Endometrial microvascular endothelial cells (primary cell): ENCODE data around the gene MDN1. TPM values are rescaled to one million over a fixed set of nuclear protein-coding genes. Genes with fewer than 3 reads are reported as not detected.
"Not testable (repeated sequence)": the region's sequence is repeated elsewhere in the genome, so short reads cannot be mapped to it uniquely, and the experiment has no call there.

Experiments
- in situ Hi-C: cut with HindIII; loops from 2 replicates; pipeline ENCODE4 v1.10.0; 2017; ENCODE audit warnings: low sequenced_read_pairs, low pct_unique_long_range_greater_than_20kb; ENCODE audit errors: inconsistent ontology term
- total RNA-seq: library from RNA; depleted of rRNA; stranded (reverse); fragments of >200 nt; gene quantifications from one replicate; pipeline ENCODE4 v1.2.3, GENCODE V29; 2015; ENCODE audit errors: inconsistent ontology term

Gene MDN1
- total RNA-seq, 1 donor from 2014 or later = 11.1 TPM

- in situ Hi-C loops = no loop called here
These were observed 38.2 kb downstream of the MDN1 start for GRCh38 chr6:89781070-89782034.

GRCh38 chr6:89777455-89777854 lies 42.1 kb downstream of the MDN1 start:
- in situ Hi-C loops = no loop called here

GRCh38 chr6:89776583-89777233 lies 42.9 kb downstream of the MDN1 start:
- in situ Hi-C loops = no loop called here

GRCh38 chr6:89775150-89775549 lies 44.4 kb downstream of the MDN1 start:
- in situ Hi-C loops = no loop called here

GRCh38 chr6:89769572-89769971 lies 50.0 kb downstream of the MDN1 start:
- in situ Hi-C loops = no loop called here

- in situ Hi-C loops = no loop called here
These were observed 51.3 kb downstream of the MDN1 start for GRCh38 chr6:89768324-89768723.

GRCh38 chr6:89763550-89763949 lies 56.0 kb downstream of the MDN1 start:
- in situ Hi-C loops = no loop called here

GRCh38 chr6:89758830-89759229 lies 60.8 kb downstream of the MDN1 start:
- in situ Hi-C loops = no loop called here

GRCh38 chr6:89750338-89750737 lies 69.3 kb downstream of the MDN1 start:
- in situ Hi-C loops = no loop called here

- in situ Hi-C loops = no loop called here
These were observed 69.7 kb downstream of the MDN1 start for GRCh38 chr6:89749918-89750317.

GRCh38 chr6:89745716-89746115 lies 73.9 kb downstream of the MDN1 start:
- in situ Hi-C loops = no loop called here

- in situ Hi-C loops = no loop called here
These were observed 74.5 kb downstream of the MDN1 start for GRCh38 chr6:89745096-89745495.

GRCh38 chr6:89736893-89737292 lies 82.7 kb downstream of the MDN1 start:
- in situ Hi-C loops = no loop called here

GRCh38 chr6:89734526-89734925 lies 85.1 kb downstream of the MDN1 start:
- in situ Hi-C loops = no loop called here

- in situ Hi-C loops = no loop called here
These were observed 87.5 kb downstream of the MDN1 start for GRCh38 chr6:89731924-89732567.

GRCh38 chr6:89731262-89731661 lies 88.3 kb downstream of the MDN1 start:
- in situ Hi-C loops = not testable (repeated sequence)

- in situ Hi-C loops = no loop called here
These were observed 89.8 kb downstream of the MDN1 start for GRCh38 chr6:89729818-89730217.

GRCh38 chr6:89727501-89727900 lies 92.1 kb downstream of the MDN1 start:
- in situ Hi-C loops = no loop called here

GRCh38 chr6:89724981-89725380 lies 94.6 kb downstream of the MDN1 start:
- in situ Hi-C loops = no loop called here

- in situ Hi-C loops = no loop called here
These were observed 96.5 kb downstream of the MDN1 start for GRCh38 chr6:89723046-89723445.
